A549 treated with Hydrocortisone at 1 μM for 4 hours (cell line): ENCODE data around the gene KL. TPM values are rescaled to one million over a fixed set of nuclear protein-coding genes. Genes with fewer than 3 reads are reported as not detected.

Experiments used
- total RNA-seq: library from RNA; stranded (reverse); fragments of 200-300 nt; extraction: Qiagen RNA extraction; gene quantifications from 5 replicates; pipeline ENCODE4 v1.2.3, GENCODE V29; 2022

KL gene
- 0.02 to 0.07 TPM (median 0.05 TPM) in 5 replicates for total RNA-seq

DNA sequence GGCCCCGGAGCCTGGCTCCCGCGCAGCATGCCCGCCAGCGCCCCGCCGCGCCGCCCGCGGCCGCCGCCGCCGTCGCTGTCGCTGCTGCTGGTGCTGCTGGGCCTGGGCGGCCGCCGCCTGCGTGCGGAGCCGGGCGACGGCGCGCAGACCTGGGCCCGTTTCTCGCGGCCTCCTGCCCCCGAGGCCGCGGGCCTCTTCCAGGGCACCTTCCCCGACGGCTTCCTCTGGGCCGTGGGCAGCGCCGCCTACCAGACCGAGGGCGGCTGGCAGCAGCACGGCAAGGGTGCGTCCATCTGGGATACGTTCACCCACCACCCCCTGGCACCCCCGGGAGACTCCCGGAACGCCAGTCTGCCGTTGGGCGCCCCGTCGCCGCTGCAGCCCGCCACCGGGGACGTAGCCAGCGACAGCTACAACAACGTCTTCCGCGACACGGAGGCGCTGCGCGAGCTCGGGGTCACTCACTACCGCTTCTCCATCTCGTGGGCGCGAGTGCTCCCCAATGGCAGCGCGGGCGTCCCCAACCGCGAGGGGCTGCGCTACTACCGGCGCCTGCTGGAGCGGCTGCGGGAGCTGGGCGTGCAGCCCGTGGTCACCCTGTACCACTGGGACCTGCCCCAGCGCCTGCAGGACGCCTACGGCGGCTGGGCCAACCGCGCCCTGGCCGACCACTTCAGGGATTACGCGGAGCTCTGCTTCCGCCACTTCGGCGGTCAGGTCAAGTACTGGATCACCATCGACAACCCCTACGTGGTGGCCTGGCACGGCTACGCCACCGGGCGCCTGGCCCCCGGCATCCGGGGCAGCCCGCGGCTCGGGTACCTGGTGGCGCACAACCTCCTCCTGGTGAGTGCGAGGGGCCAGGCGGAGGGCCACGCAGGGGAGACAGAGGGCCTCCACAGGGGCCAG lies at the start of gene KL:
TSS of gene KL (plus strand) at position 10 of the 909 bp plus-strand sequence. CDS start at position 28, 18 bp downstream.

